PC-3 (cell line): ENCODE results near the gene ASMTL. TPM values are rescaled to one million over a fixed set of nuclear protein-coding genes. Genes with fewer than 3 reads are reported as not detected.
"Not testable (repeated sequence)": the region's sequence is repeated elsewhere in the genome, so short reads cannot be mapped to it uniquely, and the experiment has no call there.

ENCODE experiments used
- ATAC-seq: fragments of 200-7000 bp; cut with Tn5 transposase; 2 replicates; pipeline ENCODE4 v1.9.1; 2020; ENCODE audit warnings: mild to moderate bottlenecking, moderate library complexity
- BruUV-seq: library from RNA; stranded (reverse); fragments of 400-500 nt; replicated peaks from 2 replicates; lab custom pipeline; 2021; lab: Mats Ljungman, UMichigan
- CTCF ChIA-PET: fragments of 300-600 bp; sonication (Branson Sonifier 250); formaldehyde crosslinking; loops from one replicate; lab custom pipeline; 2022; ENCODE audit warnings: antibody characterized with exemption; lab: Charles Lee
- POLR2A ChIA-PET: fragments of 300-600 bp; sonication (Branson Sonifier 250); formaldehyde crosslinking; loops from one replicate; lab custom pipeline; 2022; ENCODE audit warnings: antibody characterized with exemption; ENCODE audit not compliant: unreplicated experiment; lab: Charles Lee
- DNase-seq: peaks from one replicate; pipeline ENCODE4 v3.0.0-alpha.2; 2015
- H2AFZ ChIP-seq: fragments of 300-600 bp; sonication (generic); 2 replicates; pipeline ENCODE4 v1.6.0; 2016; ENCODE audit warnings: antibody characterized with exemption, low read length
- H3F3A ChIP-seq: fragments of 300-600 bp; sonication (generic); one replicate; pipeline ENCODE4 v1.6.0; 2017; ENCODE audit warnings: antibody characterized with exemption, low read length, control low read depth, mild to moderate bottlenecking; ENCODE audit not compliant: unreplicated experiment
- H3K27ac ChIP-seq: fragments of 300-600 bp; sonication (generic); 2 replicates; pipeline ENCODE4 v1.5.1; 2016; ENCODE audit warnings: mild to moderate bottlenecking, low read length
- H3K27me3 ChIP-seq: fragments of 300-600 bp; sonication (generic); 2 replicates; pipeline ENCODE4 v1.6.1; 2016; ENCODE audit warnings: low read length, mixed read lengths
- H3K36me3 ChIP-seq: fragments of 300-600 bp; sonication (generic); 2 replicates; pipeline ENCODE4 v1.6.1; 2016; ENCODE audit warnings: low read depth, mixed run types, low read length, mixed read lengths
- H3K4me1 ChIP-seq: fragments of 300-600 bp; sonication (generic); 2 replicates; pipeline ENCODE4 v1.5.1; 2016; ENCODE audit warnings: low read length; ENCODE audit not compliant: insufficient read depth
- H3K4me2 ChIP-seq: fragments of 300-600 bp; sonication (generic); 2 replicates; pipeline ENCODE4 v1.6.0; 2016; ENCODE audit warnings: low read length
- H3K4me3 ChIP-seq: fragments of 300-600 bp; sonication (generic); 2 replicates; pipeline ENCODE4 v1.5.1; 2016; ENCODE audit warnings: mild to moderate bottlenecking, low read length, mixed read lengths
- H3K79me2 ChIP-seq: fragments of 300-600 bp; sonication (generic); 2 replicates; pipeline ENCODE4 v1.6.1; 2017; ENCODE audit warnings: low read length, mixed read lengths
- H3K9ac ChIP-seq: fragments of 300-600 bp; sonication (generic); 2 replicates; pipeline ENCODE4 v1.6.0; 2016; ENCODE audit warnings: mild to moderate bottlenecking, low read length
- H3K9me2 ChIP-seq: fragments of 300-600 bp; sonication (generic); replicated peaks from 2 replicates; pipeline ENCODE4 v1.6.1; 2016; ENCODE audit warnings: mixed run types, low read length, mixed read lengths
- H3K9me3 ChIP-seq: fragments of 300-600 bp; sonication (generic); 2 replicates; pipeline ENCODE4 v1.6.1; 2016; ENCODE audit warnings: low read length, mixed read lengths
- H4K20me1 ChIP-seq: fragments of 300-600 bp; sonication (generic); 2 replicates; pipeline ENCODE4 v1.6.1; 2016; ENCODE audit warnings: low read length, mixed read lengths
- CTCF ChIP-seq: fragments of 300-600 bp; sonication (generic); conservative IDR thresholded peaks from 2 replicates; pipeline ENCODE4 v1.5.1; 2017; ENCODE audit warnings: antibody characterized with exemption, low read depth, mild to moderate bottlenecking, low read length
- EZH2 ChIP-seq: fragments of 300-600 bp; sonication (generic); IDR thresholded peaks from one replicate; pipeline ENCODE4 v1.6.1; 2017; ENCODE audit warnings: antibody characterized with exemption, mild to moderate bottlenecking, low read length; ENCODE audit not compliant: unreplicated experiment
- EZH2phosphoT487 ChIP-seq: fragments of 300-600 bp; sonication (generic); IDR thresholded peaks from 2 replicates; pipeline ENCODE4 v1.6.1; 2018; ENCODE audit warnings: mild to moderate bottlenecking, antibody characterized with exemption, low read length, borderline replicate concordance
- intact Hi-C: fragments of 100-400 bp; cut with micrococcal nuclease; formaldehyde crosslinking; loops from 2 replicates; pipeline ENCODE4 v1.9.0; 2023
- total RNA-seq: library from RNA; depleted of rRNA; stranded (reverse); fragments of >200 nt; gene quantifications from 2 replicates; pipeline ENCODE4 v1.2.3, GENCODE V29; 2014

Gene ASMTL
- total RNA-seq, 1 experiment from 2014 or later = 6.7 TPM

- POLR2A ChIA-PET = no interaction called here
- no peaks in the 10 kb centered on the region for H3F3A ChIP-seq
- H3K9me2 ChIP-seq = no peaks in the 10 kb centered on the region
- no peaks in the 10 kb centered on the region for H4K20me1 ChIP-seq
- no peak for ATAC-seq
- H3K27ac ChIP-seq = no peak overlapping the region
- H3K79me2 ChIP-seq = no peaks in the 10 kb centered on the region
- TF ChIP-seq EZH2phosphoT487 = no peak
- TF ChIP-seq EZH2 = no peak
- TF ChIP-seq CTCF = no peak
- no peak overlapping the region for H2AFZ ChIP-seq
- no peak for DNase-seq
- no peaks in the 10 kb centered on the region for H3K36me3 ChIP-seq
- no peak overlapping the region for H3K9ac ChIP-seq
- intact Hi-C loops = no loop called here
- CTCF ChIA-PET = no interaction called here
- no peaks in the 10 kb centered on the region for H3K27me3 ChIP-seq
- no peaks in the 10 kb centered on the region for H3K9me3 ChIP-seq
- H3K4me2 ChIP-seq = no peak overlapping the region
- BruUV-seq = no TSS peak
- H3K4me3 ChIP-seq = no peak overlapping the region
- H3K4me1 ChIP-seq = no peaks in the 10 kb centered on the region
Measured at GRCh38 chrX:1484638-1485019, 31.9 kb upstream of the ASMTL start.

- Histone ChIP-seq H3F3A (no peaks in the 10 kb centered on the region), H3K9ac (no peak overlapping the region), H3K79me2 (no peaks in the 10 kb centered on the region), H3K9me2 (no peaks in the 10 kb centered on the region), H3K4me2 (no peak overlapping the region), H3K4me1 (no peaks in the 10 kb centered on the region), H3K4me3 (no peak overlapping the region), H3K36me3 (no peaks in the 10 kb centered on the region), H2AFZ (no peak overlapping the region), H4K20me1 (no peaks in the 10 kb centered on the region), H3K27ac (no peak overlapping the region), H3K9me3 (no peaks in the 10 kb centered on the region), H3K27me3 (no peaks in the 10 kb centered on the region)
- POLR2A ChIA-PET = no interaction called here
- DNase-seq (no peak), ATAC-seq (no peak)
- CTCF ChIA-PET = no interaction called here
- TF ChIP-seq EZH2 (no peak), CTCF (no peak), EZH2phosphoT487 (no peak)
- intact Hi-C loops = no loop called here
- no TSS peak for BruUV-seq
Measured at GRCh38 chrX:1483843-1484637, 31.3 kb upstream of the ASMTL start.

- H3K4me2 ChIP-seq, H3K4me3 ChIP-seq, H3K4me1 ChIP-seq, intact Hi-C loops, H3K9ac ChIP-seq, H3F3A ChIP-seq, H3K36me3 ChIP-seq, H3K27ac ChIP-seq, DNase-seq, POLR2A ChIA-PET, CTCF ChIA-PET, H3K27me3 ChIP-seq, H3K9me3 ChIP-seq, ATAC-seq, H4K20me1 ChIP-seq, H3K79me2 ChIP-seq, H2AFZ ChIP-seq, H3K9me2 ChIP-seq, BruUV-seq: not testable (repeated sequence)
Measured at GRCh38 chrX:1482530-1482928, 29.8 kb upstream of the ASMTL start.
